IMR-90 (cell line): Measurements from ENCODE around the gene HOXC10.

Experiments
- CHD1 ChIP-seq: IDR thresholded peaks from 2 replicates; pipeline ENCODE4 v1.6.1; 2012; ENCODE audit warnings: low read depth, low read length, improper control_type of control experiment
- FOS ChIP-seq: fragments of 150-350 bp; IDR thresholded peaks from 2 replicates; pipeline ENCODE4 v1.6.1; 2016; ENCODE audit warnings: low read depth, low read length
- POLR2A ChIP-seq: IDR thresholded peaks from 2 replicates; pipeline ENCODE4 v1.6.1; 2012; ENCODE audit warnings: mild to moderate bottlenecking, low read depth, low read length
- TF ChIP-seq, protein P1 (sequence below): conservative IDR thresholded peaks from 2 replicates; pipeline ENCODE4 v1.5.1; 2012; ENCODE audit warnings: mild to moderate bottlenecking, low read depth, low read length, improper control_type of control experiment

DNA sequence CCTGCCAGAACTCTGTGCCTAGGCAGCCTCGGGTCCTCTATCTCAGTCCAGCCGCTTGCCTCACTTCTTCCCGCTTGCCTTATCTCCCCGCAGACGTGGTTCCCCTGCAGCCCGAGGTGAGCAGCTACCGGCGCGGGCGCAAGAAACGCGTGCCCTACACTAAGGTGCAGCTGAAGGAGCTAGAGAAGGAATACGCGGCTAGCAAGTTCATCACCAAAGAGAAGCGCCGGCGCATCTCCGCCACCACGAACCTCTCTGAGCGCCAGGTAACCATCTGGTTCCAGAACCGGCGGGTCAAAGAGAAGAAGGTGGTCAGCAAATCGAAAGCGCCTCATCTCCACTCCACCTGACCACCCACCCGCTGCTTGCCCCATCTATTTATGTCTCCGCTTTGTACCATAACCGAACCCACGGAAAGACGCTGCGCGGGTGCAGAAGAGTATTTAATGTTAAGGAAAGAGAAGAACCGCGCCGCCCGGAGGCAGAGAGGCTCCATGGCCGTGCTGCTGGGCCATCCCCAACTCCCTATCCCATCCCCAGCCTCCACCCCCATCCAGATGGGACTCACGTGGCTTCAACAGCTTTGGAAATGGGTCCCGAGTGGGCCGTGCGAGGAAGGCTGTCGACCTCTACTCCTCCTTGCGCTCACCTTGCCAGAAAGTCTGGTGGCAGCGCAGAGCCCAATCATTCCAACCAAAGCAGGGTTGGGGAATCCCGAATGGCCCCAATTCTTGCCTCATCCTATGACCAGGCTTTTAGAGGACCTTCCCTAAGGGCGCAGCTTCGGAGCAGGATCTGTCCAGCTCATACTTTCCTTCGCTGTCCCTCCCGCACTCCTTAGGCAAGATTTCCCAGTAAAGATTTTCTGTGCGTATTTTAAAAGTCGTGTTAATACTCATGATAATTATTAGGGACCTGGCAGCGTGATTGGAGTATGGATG is 39.8 kb upstream of the HOXC10 start:
- TF ChIP-seq FOS (no peak), POLR2A (no peak), CHD1 (no peak)
- TF ChIP-seq, protein P1, sequence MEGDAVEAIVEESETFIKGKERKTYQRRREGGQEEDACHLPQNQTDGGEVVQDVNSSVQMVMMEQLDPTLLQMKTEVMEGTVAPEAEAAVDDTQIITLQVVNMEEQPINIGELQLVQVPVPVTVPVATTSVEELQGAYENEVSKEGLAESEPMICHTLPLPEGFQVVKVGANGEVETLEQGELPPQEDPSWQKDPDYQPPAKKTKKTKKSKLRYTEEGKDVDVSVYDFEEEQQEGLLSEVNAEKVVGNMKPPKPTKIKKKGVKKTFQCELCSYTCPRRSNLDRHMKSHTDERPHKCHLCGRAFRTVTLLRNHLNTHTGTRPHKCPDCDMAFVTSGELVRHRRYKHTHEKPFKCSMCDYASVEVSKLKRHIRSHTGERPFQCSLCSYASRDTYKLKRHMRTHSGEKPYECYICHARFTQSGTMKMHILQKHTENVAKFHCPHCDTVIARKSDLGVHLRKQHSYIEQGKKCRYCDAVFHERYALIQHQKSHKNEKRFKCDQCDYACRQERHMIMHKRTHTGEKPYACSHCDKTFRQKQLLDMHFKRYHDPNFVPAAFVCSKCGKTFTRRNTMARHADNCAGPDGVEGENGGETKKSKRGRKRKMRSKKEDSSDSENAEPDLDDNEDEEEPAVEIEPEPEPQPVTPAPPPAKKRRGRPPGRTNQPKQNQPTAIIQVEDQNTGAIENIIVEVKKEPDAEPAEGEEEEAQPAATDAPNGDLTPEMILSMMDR, result no peak
